Measurements from ENCODE around the gene NEU3.
"Not testable (repeated sequence)": the region's sequence is repeated elsewhere in the genome, so short reads cannot be mapped to it uniquely, and the experiment has no call there.

The NEU3 gene, protein sequence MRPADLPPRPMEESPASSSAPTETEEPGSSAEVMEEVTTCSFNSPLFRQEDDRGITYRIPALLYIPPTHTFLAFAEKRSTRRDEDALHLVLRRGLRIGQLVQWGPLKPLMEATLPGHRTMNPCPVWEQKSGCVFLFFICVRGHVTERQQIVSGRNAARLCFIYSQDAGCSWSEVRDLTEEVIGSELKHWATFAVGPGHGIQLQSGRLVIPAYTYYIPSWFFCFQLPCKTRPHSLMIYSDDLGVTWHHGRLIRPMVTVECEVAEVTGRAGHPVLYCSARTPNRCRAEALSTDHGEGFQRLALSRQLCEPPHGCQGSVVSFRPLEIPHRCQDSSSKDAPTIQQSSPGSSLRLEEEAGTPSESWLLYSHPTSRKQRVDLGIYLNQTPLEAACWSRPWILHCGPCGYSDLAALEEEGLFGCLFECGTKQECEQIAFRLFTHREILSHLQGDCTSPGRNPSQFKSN

DNA sequence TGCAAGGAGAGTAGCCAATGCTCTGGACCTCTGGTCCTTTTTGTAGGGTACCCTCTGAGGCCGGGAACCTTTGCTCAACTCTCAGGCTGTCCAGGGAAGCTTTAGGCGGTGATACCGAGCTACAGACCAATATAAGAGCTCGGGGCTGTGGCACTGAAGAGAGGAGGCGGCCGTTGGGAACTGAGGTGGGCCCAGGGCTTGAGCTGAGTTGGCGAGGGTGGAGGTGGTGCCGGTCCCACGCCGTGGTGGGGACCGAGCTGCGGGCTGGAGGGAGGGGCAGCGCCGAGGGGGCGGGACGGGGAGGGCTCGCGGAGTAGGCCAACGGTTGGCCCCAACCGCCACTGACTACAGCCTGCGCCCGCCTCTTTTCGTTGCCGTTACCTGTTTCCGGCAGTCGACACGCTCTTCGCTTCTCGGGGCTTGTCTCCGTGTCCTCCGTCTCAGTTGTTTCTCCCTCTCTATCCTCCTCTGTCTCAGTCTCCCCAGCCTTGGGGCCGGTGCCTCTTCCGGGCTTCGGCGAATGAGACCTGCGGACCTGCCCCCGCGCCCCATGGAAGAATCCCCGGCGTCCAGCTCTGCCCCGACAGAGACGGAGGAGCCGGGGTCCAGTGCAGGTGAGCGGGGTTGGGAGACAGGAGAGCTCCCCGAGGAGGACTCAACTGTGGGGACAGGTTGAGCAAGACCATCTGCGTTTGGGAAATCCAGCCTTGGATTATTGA, at the start of gene NEU3:
TSS of gene NEU3 (plus strand) at position 393 of the 719 bp plus-strand sequence. CDS start at position 521, 128 bp downstream.
- peak; percentile 74 for DNase-seq (ENCODE audit: low read depth)

DNA sequence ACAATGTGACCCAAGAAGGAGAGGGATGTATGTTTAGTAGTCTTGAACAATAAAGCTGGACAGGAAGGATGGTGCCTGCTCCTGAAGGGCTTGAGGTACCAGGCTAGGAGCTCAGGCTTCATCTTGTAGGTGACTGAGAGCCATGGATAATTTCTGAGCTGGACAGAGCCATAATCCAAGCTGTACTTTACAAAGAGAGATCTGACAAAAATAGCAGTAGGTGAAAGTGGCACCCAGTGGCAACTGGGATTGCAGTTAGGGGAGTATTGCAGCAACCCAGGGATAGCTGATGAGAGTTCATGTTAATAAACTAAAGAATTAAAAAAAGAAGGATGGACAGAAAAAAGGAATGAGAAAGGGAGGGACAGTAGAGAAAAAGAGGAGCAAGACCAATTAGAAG, 47.2 kb upstream of the NEU3 start:
- no peak for DNase-seq (ENCODE audit: low read depth)

DNA sequence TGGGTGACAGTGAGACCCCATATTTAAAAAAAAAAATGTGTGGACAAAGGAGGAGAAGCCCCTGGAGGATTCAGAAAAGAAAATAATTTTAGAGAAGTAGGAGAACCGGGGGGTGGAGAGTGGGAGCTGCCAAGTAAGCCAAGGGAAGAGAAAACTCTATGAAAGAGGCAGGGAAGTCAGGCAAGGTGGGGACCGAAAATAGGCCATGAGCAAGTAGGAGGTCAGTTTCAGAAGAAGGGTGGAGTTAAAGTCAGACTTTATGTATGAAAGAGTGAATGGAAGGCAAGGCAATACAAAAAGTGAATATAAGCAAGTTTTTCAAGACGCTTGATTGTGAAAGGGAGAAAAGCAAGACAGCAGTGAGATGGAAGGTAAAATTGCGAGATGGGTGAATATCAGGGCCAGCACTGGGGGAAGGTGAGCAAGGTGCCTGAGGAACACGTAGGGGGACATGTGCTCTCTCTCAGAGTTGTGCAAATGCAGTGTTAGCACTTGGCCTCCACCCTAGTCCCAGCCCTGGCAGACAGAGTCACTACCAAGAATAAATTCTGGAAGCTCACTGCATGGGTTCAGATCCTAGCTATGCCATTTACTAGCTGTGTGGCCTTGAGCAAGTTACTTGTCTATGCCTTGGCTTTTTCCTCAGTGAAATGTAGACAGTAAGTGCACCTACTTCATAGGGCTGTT, 46.5 kb upstream of the NEU3 start:
- no peak for DNase-seq (ENCODE audit: low read depth)

DNA sequence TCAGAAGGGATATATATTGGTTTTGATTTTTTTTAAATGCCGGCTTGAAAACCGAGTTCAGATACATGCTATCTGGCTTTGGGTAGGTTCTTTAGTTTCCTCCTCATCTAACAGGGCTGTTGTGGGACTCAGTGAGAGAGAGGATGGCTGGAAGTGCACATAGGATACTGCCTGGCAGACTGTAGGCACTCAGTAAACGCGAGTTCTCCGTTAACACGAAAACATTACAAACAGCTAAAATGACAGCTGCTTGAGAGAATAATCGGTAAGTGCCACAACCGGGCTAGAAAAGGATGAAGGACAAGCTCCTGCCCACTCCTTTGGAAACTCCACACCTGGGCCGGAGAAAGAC, 40.2 kb upstream of the NEU3 start:
- no peak for DNase-seq (ENCODE audit: low read depth)

- DNase-seq (ENCODE audit: low read depth), result peak; percentile 94
These were observed 39.6 kb upstream of the NEU3 start, which contains the start of the genes SPCS2 and XRRA1 for GRCh38 chr11:74948898-74949752. Gene SPCS2, plus strand, starts transcription at chr11:74949266. Its CDS starts 20 bp downstream, at chr11:74949286. Gene XRRA1, minus strand, starts transcription at chr11:74949091. Its CDS starts 8,213 bp downstream, at chr11:74940878.

DNA sequence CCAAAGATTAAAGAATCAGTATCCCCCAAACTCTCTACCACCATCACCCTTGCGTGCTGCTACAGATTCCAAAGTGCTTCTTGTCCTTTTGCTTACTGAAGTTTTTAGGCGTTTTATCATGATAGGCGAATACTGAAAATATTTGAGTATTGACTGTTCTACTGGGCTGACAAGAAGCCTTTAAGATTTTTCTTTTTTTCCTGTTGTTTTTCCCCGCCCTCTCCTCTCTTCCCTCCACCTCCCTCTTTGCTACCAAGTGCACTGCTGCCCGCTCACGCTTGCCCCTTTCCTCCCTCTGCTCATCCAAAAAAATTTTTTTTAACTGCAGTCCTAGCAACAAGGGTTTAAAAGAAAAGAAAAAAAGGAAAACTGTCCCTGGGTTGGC, 39.0 kb upstream of the NEU3 start:
- DNase-seq (ENCODE audit: low read depth), result no peak

DNA sequence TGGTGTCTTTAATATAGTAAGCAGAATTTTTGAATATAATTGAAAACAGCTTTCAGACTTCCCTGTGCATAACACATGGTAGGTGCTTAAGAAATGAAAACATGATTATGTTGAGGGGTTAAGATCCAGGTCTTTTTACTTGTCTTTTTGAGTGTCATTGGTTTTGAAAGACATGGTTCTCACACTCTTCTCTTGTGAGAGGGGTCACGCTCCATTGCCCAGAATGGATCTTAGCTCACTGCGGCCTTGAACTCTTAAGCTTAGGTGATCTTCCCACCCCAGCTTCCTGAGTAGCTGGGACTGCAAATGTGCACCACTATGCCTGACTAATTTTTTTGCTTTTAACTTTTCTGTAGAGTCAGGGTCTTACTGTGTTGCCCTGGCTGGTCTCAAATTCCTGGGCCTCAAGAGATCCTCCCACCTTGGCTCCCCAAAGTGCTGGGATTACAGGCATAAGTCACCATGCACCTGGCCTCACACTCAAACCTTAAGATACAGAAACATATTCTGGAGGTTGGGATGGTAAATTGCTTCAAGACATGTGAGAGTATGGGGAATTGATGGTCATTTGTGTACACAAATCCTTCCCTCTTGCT, 38.3 kb upstream of the NEU3 start:
- no peak for DNase-seq (ENCODE audit: low read depth)

DNA sequence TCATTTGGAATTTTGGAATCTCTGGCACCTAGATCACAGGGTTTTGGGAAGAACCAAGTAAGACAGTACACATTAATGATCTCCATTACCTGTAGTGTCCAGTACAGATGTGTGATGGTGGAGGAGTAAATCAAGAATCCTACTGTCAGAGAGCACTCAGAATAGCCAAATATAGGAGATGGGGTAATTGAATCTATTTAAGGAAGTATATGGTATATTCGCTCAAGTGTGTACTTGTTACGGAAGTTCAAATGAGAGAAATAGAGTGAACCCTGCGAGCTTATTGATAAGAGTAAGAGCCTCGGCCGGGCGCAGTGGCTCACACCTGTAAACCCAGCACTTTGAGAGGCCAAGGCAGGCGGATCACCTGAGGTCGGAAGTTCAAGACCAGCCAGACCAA, 37.5 kb upstream of the NEU3 start:
- DNase-seq (ENCODE audit: low read depth), result no peak

GRCh38 chr11:74952752-74953151, 36.0 kb upstream of the NEU3 start:
- no peak for DNase-seq (ENCODE audit: low read depth)

- DNase-seq (ENCODE audit: low read depth), result no peak
These were observed 35.3 kb upstream of the NEU3 start for GRCh38 chr11:74953451-74953850.

DNA sequence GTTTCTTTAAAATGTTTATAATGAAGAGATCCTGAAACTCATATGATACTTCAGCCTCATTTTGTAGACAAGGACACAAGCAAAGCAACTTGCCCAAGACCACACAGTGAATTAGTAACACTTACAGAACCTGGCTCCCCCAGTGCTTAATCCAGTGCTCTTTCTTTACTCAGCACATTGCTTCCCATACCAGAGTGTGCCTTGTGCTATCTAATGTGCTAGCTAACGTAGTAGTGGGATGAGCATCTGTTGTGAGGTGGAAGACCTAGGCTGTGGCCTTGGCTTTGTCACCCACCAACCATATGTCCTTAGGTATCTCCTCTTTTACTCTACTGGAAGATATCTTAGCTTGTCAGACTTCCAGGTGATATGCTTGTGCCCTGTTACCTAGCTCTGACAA, 34.5 kb upstream of the NEU3 start:
- no peak for DNase-seq (ENCODE audit: low read depth)

- DNase-seq (ENCODE audit: low read depth), result no peak
These were observed 32.2 kb upstream of the NEU3 start for GRCh38 chr11:74956397-74957015.

- DNase-seq (ENCODE audit: low read depth), result no peak
These were observed 30.6 kb upstream of the NEU3 start for GRCh38 chr11:74957937-74958629.

DNA sequence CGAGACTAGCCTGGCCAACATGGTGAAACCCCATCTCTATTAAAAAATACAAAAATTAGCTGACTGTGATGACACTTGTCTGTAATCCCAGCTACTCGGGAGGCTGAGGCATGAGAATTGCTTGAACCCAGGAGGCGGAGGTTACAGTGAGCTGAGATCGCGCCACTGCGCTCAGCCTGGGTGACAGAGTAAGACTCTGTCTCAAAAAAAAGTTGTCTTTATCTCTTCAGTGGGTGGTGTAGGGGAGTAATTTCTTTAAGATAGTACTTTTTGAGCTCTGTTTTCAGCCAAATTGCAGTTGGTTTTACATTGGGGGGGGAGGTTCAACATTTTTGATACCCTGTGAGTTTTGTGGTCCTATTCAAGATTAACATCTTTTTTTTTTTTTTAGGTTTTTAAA, 28.6 kb upstream of the NEU3 start:
- DNase-seq (ENCODE audit: low read depth), result not testable (repeated sequence)

DNA sequence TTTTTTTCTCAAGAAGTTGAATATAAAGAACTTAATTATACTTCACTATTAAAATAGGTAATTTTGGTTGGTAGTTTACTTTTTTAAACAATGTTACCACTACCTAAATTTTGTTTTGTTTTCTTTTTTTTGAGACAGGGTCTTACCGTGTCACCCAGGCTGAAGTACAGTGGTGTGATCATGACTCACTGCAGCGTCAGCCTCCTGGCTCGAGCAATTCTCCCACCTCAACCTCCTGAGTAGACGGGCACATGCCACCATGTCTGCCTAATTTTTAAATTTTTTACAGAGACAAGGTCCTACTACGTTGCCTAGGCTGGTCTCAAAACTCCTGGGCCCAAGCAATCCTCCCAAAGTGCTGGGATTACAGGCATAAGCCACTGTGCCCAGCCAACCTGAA, 22.1 kb upstream of the NEU3 start:
- no peak for DNase-seq (ENCODE audit: low read depth)

DNA sequence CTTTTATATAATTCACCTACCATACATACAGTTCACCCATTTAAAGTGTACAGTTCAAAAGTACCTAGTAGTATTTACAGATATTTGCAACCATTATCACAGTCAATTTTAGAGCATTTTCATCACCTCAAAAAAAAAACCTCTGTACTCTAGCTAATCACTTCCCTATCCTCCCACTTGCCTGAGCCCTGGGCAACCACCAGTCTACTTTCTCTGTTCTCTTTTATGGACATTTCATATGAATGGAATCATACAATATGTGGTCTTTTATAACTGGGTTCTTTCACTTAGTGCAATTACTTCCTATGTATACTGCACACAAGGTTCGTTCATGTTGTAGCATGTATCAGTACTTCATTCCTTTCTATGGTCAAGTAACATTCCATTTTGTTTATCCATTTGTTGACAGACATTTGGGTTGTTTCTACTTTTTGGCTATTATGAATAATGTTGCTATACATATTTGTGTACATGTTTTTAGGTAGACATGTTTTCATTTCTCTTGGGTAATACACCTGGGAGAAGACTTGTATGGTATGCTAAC, 17.8 kb upstream of the NEU3 start:
- DNase-seq (ENCODE audit: low read depth), result no peak

DNA sequence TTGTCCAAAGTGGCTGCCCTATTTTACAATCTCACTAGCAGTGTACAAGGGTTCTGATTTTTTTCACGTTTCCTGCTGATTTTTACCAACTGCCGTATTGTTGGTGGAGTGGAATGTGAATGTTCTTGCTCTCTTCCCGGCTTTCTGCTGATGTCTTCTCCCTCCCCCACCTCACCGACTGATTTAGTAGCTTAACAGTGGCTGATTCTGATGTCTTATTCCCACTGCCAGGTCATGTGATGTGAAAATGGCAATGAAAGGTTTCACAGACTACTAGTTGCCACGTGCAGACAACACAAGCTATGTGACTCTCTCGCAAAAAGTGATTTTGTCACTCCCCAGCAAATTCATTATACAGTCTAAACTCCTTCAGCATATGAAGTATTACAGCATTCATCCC, 17.3 kb upstream of the NEU3 start:
- DNase-seq (ENCODE audit: low read depth), result no peak

- DNase-seq (ENCODE audit: low read depth), result no peak
These were observed 10.7 kb upstream of the NEU3 start for GRCh38 chr11:74978041-74978440.

DNA sequence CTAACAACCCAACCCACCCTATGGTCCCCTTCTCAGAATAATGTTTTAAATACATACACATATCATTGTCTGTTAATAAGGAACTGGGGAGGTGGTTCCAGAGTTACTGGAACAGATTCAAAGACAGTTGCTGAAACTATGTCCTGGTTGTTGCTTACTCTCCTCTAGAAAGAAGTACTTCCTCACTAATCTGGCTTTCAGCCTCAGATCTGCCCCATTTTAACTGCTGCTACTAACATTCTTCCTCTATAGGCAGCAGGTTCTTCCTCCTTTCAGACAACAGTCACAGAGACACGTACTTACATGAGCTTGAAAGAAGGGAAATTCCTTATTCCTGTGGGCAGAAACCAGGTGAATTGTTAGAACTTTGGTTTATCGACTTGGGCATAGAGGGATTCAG, 8.1 kb upstream of the NEU3 start:
- DNase-seq (ENCODE audit: low read depth), result no peak

DNA sequence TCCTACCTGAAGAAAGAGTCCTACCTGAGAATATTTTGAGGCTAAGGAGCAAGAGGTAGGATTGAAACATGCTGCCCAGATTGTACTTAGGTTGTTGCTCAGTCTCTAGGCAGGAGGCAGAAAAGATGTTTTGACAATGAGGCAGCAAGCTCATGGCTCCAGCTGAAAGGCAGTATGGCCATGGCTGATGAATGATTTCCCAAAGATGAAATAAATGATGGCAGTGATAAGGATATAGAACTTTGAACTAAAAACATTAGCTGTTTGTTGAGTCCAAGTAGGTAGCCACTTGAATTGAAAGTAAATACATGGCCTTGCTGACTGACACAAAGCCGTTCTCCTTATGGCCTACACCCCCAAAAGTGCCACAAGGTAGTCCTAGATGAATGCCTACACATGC, 6.8 kb upstream of the NEU3 start:
- DNase-seq (ENCODE audit: low read depth), result no peak
